Umbilical cord (tissue), 2 donors: ENCODE results near the gene RCOR3. TPM values are rescaled to one million over a fixed set of nuclear protein-coding genes. Genes with fewer than 3 reads are reported as not detected.
"Not testable (repeated sequence)": the region's sequence is repeated elsewhere in the genome, so short reads cannot be mapped to it uniquely, and the experiment has no call there.

ENCODE experiments used
- DNase-seq: peaks from one replicate; pipeline ENCODE4 v3.0.0-alpha.2; 2015; ENCODE audit warnings: low spot score
- total RNA-seq: library from RNA; depleted of rRNA; stranded (reverse); fragments of >200 nt; gene quantifications from one replicate; pipeline ENCODE4 v1.2.3, GENCODE V29; 2014; ENCODE audit warnings: low replicate concordance; ENCODE audit not compliant: insufficient read depth

The RCOR3 gene
- total RNA-seq, 1 donor from 2014 or later = 45.3 TPM

GRCh38 chr1:211260141-211261107 lies 1.3 kb downstream of the RCOR3 start:
- DNase-seq = peak; percentile 90

- DNase-seq = no peak
Observed at GRCh38 chr1:211261229-211261628, 2.1 kb downstream of the RCOR3 start.

- DNase-seq = not testable (repeated sequence)
Observed at GRCh38 chr1:211263022-211263421, 3.9 kb downstream of the RCOR3 start.

DNA sequence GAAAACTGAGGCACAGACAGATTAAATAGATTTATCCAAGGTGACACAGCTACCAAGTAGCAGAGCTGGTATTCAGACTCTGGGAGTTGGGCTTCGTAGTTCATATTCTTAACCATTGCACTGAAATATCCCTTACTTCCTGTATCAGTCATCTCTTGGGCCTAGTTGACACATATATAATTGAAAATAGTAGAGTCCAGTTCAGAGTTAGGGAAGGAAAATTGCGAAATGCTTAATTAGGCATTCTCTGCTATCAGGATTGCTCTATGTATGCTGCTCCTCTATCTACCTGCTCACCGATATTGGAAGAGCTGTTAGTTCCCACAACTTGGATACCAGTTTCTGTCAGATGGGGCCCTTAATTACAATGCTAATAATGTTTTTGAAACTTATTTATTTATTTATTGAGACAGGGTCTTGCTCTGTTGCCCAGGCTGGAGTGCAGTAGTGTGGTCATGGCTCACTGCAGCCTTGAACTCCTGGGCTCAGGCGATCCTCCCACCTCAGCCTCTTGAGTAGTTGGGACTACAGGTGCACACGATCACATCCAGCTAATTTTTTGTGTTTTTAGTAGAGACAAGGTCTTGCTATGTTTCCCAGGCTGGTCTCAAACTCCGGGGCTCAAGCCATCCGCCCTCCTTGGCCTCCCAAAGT lies 8.2 kb downstream of the RCOR3 start:
- DNase-seq = no peak

DNA sequence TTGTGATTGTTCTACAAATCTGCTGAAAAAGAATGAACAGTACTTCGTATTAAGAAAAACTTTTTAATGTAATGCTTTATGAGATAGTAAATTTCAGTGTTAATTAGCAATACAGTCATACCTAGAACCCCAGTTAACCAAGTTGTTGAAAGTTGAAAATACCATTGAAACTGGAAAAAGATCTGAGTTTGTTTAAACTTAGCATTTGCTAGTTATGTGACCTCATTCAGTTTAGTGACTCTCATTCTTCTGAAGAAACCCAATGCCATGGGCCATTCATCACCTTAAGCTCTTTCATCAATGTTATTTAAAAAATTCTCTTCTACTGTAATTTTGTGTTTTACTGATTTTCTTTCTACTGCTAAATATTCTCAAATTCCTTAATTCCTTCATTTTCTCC lies 20.2 kb downstream of the RCOR3 start:
- DNase-seq = no peak

DNA sequence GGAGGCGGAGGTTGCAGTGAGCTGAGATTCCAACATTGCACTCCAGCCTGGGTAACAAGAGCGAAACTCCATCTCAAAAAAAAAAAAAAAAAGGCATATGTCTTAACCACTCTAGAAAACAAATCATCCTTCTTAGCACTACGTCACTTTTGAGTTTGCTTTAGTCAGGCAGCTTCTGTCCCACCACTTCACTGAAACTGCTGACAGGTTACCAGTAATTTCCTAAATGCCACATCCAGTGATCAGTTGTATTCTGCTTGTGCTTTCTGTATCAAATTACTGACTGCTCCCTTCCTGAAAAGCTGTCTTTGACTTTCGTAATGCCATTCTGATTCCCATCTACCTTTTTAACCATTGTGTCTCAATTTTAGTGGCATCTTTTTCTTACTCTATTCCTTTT lies 21.7 kb downstream of the RCOR3 start:
- DNase-seq = no peak

DNA sequence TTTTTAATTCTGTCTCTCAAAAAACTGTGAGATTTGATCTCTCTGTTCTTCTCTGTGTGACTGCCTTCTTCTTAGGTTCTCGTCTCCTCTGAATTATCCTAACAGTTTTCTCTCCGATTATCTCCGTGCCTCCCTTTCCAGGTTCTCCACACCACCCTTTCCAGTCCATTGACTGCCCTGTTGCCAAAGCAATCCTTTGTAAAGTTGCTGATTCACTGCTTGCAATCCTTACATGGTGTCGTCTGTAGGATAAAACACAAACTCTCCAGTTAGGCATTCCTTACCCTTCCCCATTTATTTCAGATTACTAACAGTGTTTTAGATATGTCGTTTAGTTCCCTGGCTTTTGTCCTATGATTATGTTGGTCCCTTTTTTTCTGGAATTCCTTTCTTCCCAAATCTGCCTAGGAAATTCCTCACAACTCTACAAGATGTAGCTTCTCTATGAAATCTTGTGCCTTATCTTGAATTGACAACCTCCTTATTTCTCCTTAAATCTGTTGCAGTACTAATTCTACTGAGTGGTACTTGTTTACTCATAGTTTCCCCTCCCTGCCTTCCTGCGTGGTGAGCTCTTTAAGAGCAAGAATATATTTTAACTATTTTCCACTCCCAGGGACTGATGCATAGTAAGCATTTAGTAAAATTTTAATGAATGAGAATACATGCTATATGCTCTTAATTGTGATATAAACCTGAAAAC lies 22.3 kb downstream of the RCOR3 start:
- DNase-seq = no peak

- DNase-seq = no peak
Observed at GRCh38 chr1:211282023-211282373, 22.8 kb downstream of the RCOR3 start.

GRCh38 chr1:211285196-211285595 lies 26.0 kb downstream of the RCOR3 start:
- DNase-seq = no peak

DNA sequence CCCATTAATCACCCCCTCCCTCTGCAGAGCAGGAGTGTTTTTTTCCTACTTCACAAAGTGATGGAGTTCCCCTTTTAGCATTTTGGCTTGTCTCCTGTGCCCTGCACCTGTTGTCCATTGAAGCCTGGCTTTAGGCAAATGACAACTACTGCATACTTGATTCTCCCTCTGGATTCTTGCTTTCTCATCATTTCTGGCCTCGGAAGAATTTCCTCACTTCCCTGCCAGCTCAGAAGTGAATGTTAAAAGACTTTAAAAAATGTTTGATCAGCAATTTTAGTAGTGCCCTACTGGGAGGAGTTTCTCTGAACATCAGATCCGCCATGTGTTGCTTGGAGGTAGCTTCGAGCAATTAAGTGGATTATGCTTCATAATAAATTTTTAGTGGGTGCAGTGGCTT lies 28.1 kb downstream of the RCOR3 start:
- DNase-seq = no peak

GRCh38 chr1:211292411-211292810 lies 33.2 kb downstream of the RCOR3 start:
- no peak for DNase-seq

DNA sequence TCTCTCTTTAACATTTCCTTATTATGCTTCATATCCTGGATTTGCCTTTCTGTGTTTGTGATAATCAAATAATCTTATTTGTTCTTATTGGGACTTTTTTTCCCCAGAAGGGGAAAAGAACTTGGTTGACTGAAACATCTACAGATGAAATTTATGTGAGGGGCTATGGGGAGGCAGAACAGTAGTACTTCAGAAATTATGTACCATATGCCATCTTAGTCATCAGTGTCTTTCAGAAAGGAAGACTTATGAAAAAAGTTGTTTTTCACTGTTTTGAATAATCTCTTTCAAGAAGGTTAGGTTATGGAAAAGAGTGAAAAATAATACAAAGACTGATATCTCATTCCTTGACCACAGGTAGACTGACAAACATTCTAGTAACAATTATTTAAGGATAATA lies 37.2 kb downstream of the RCOR3 start:
- DNase-seq = no peak

DNA sequence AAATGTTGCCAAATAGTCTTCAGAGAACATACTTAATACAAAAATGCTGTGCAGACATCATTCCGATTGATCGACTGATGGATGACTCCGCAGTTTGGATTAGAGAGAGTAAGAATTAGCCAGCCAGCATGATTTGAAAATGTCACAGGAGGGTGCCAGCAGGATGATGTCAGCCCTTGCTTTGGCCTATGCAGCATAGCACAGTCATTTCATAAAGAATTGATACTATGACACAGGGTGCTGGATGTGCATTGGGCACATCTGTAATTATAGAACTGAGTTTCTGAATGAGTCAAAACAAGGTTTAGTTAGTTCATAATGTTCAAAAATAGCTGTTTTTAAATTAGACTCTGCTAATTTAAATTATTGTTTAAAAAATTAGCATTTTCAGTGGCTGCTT lies 45.9 kb downstream of the RCOR3 start:
- DNase-seq = no peak

DNA sequence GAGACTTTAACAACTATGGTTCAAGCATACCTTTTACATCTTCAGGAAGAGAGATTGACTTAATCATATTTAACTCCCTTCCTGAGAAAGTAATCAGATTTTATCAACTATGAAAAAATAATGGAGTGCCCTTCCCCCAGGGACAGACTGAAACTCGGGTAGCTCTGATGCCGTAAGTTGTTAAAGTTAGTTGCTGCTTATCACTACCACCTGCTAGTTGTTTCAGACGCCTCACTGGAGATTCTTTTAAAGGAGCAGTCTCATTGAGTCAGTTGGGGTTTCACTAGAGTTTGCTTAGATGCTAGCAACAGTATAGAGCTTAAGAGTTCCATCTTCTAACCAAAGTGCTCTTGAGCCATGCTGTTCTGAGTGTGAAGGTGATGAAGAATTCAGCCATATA lies 50.5 kb downstream of the RCOR3 start:
- no peak for DNase-seq

DNA sequence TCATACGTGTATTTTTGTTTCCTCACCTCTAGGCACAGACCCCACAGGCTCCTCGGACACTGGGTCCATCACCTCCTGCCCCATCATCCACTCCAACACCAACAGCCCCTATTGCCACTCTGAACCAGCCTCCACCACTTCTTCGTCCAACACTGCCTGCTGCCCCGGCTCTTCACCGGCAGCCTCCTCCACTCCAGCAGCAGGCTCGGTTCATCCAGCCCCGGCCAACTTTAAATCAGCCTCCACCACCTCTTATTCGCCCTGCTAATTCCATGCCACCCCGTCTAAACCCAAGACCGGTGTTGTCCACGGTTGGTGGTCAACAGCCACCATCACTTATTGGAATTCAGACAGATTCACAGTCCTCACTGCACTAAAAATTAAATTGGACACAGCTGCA lies 54.2 kb downstream of the RCOR3 start:
- DNase-seq = no peak

- no peak for DNase-seq
Observed at GRCh38 chr1:211318576-211319280, 59.6 kb downstream of the RCOR3 start.

GRCh38 chr1:211319892-211320291 lies 60.7 kb downstream of the RCOR3 start:
- DNase-seq = no peak

DNA sequence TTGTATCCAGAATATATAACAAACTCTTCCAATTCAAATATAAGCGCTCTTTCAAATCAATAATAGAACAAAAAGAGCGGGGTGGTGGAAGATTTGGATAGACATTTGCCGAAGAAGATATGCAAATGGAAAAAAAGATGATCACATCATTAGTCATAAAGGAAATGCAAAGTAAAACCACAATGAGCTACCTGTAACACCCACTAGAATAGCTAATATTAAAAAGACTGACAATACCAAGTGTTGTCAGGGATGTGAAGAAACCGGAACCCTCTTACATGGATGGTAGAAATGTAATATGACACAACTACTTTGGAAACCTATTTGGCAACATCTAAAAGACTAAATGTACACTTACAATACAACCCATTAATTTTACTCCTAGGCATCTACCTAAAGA lies 61.8 kb downstream of the RCOR3 start:
- DNase-seq = no peak

GRCh38 chr1:211321646-211322045 lies 62.5 kb downstream of the RCOR3 start:
- not testable (repeated sequence) for DNase-seq

DNA sequence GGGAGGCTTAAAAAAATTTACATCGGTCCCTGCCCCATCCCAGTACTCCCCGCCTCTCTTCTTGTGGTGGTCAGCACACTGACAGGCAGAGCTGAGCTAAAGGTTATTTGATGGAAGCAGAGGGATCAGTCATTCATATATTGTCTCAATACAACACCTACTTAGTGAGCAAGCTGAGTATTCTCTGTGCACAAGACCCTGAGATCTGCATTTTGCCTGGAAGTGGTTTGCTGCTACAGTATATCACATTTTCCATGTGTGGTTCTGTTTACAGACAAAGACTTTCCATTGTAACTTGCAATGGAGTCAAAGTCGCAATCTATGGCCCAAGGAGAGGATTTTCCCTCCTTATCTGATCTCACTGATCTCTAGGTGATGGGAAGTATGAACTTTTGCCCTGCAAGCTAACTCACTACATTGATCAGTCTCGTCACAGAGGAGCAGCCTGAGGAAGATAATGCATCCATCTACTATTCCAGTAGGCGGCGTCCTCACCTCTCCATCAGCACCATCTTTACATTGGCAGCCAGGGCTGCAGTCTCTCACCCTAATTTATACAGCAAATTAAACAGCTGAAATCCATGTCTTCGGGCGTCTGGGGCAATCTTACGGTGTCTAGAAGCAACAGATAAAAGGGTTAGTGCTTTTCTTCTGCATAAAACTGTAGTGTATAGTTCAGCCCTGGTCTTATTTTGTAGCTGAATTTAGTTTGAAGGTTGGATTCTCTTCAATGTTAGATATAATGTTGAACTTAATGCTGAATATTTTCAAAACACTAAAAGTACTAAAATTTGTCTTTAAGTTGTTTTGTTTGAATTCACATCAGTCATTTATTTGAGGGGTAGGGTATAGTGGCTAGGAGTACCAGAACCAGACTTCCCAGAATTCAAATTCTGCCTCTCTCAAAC lies 64.2 kb downstream of the RCOR3 start:
- DNase-seq = peak; percentile 60
